Measurements from ENCODE around the gene CAMSAP2. TPM values are rescaled to one million over a fixed set of nuclear protein-coding genes. Genes with fewer than 3 reads are reported as not detected.

CAMSAP2 gene
- total and polyA plus RNA-seq, 8 donors: 32.2 to 55.0 (median 48.8) TPM

DNA sequence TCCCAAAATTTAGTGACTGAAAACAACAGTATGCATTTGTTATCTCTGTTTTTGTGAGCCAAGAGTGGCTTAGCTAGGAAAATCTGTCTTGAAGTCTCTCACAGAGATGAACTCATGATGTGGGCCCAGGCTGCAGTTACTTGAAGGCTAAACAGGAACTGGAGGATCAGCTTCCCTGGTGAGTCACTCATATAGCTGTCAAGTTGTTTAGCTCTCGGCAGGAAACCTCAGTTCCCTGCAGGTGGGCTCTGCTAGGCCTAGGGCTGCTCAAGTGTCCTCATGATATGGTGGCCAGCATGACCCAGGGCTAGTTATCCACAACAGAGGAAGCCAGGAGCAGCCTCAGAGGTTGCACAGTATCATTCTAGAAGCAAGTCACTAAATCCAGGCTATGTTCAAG lies 38.8 kb upstream of the CAMSAP2 start:
- intact Hi-C loops (cut with DNase I): no loop called here

DNA sequence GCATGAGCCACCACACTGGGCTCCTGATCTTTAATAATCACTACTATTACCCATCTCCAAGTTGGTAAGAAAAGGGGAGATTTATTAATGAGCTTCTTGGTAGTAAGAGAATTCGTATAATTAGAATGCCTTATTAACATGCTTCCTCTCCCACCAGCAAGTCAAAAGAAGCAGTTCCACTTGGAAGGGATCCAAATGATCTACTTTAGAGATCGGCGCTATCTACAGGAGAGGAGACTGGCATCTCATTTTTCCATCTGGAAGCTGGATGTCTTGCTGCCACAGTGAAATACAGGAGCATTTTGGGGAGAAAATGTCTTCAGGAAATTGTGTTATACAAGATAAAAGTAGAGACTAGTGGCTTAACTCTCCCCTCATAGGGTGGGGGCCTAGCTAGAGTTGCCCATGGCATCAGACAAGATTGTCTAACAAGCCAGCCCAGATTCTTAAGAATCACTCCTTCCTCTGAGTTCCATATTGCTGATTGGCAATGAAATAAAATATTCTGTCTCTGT lies 33.6 kb upstream of the CAMSAP2 start:
- H3K4me1 ChIP-seq: no peaks in the 10 kb centered on the region
- no peaks in the 10 kb centered on the region for H3K9me3 ChIP-seq
- ATAC-seq: no peak
- H3K4me3 ChIP-seq: no peak overlapping the region
- TF ChIP-seq CTCF (IDR thresholded peaks at IDR 0.05): no peak
- no peaks in the 10 kb centered on the region for H3K27me3 ChIP-seq
- no peaks in the 10 kb centered on the region for H3K36me3 ChIP-seq
- DNase-seq: no peak
- intact Hi-C loops (cut with DNase I): no loop called here
- no peak overlapping the region for H3K27ac ChIP-seq

More for the DNA sequence above, 38.8 kb upstream of the CAMSAP2 start:
- ATAC-seq: no peak
- no peaks in the 10 kb centered on the region for H3K27me3 ChIP-seq
- H3K4me1 ChIP-seq: no peaks in the 10 kb centered on the region
- DNase-seq: no peak
- H3K9me3 ChIP-seq: no peaks in the 10 kb centered on the region
- no peak overlapping the region for H3K4me3 ChIP-seq
- no peak for TF ChIP-seq CTCF (IDR thresholded peaks at IDR 0.05)
- no peaks in the 10 kb centered on the region for H3K36me3 ChIP-seq
- no peak overlapping the region for H3K27ac ChIP-seq

DNA sequence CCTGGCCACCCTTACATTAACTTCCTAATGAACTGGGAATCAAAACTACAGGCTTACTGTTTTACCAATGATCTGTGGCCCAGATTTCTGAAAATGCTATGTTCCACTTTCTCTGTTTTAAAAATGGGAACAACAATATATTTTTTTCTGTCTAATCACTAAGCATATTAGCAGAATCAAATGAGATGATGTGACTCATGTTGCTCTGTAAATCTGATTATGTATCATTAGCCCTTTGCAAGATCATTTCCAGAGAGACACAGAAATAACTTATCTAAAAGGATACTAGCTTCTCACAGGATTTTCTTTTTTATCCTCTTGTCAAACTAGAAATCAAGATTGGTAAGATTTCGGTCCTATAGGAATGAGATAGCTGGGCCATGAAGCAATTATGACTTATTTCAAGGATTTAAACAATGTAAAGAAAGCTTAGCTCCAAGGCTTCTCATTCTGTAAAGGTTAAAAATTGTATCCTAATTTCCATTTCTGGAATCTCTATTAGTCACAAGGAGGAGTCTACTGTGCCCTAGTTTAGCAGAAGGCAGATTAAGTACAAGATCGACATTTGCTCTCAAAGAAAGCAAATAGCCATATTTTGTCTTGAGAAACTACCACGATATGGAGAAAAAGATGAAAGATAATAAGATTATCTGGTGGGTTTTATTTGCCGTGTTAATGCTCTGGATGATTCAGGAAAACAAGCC lies 32.4 kb upstream of the CAMSAP2 start:
- no peak overlapping the region for H3K27ac ChIP-seq
- no peak overlapping the region for H3K4me3 ChIP-seq
- H3K27me3 ChIP-seq: no peaks in the 10 kb centered on the region
- DNase-seq: no peak
- H3K9me3 ChIP-seq: no peaks in the 10 kb centered on the region
- no peak for TF ChIP-seq CTCF (IDR thresholded peaks at IDR 0.05)
- ATAC-seq: no peak
- intact Hi-C loops (cut with DNase I): no loop called here
- H3K36me3 ChIP-seq: no peaks in the 10 kb centered on the region
- H3K4me1 ChIP-seq: no peaks in the 10 kb centered on the region

- H3K4me3 ChIP-seq: no peak overlapping the region
- no peaks in the 10 kb centered on the region for H3K27me3 ChIP-seq
- intact Hi-C loops (cut with DNase I): no loop called here
- no peaks in the 10 kb centered on the region for H3K9me3 ChIP-seq
- ATAC-seq (no peak), DNase-seq (no peak)
- TF ChIP-seq CTCF (IDR thresholded peaks at IDR 0.05): no peak
- H3K36me3 ChIP-seq: no peaks in the 10 kb centered on the region
- no peak overlapping the region for H3K27ac ChIP-seq
- no peaks in the 10 kb centered on the region for H3K4me1 ChIP-seq
These were observed 31.6 kb upstream of the CAMSAP2 start for GRCh38 chr1:200707116-200707515.

DNA sequence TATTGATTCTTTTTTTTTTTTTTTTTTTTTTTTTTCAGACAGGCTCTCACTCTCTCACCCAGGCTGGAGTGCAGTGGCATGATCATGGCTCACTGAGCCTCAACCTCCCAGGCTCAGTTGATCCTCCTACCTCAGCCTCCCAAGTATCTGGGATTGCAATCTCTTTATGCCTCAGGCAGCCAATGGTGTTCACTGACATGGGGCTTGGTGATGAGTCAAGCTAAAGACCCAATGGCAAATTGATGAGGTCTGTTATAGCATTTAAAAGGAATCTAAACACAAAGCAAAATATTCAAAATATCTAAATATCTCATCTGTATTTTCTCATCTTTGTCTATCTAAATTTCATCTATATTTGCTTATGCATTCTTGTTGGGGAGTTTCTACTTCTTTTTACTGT lies 30.5 kb upstream of the CAMSAP2 start:
- Histone ChIP-seq H3K27me3 (no peaks in the 10 kb centered on the region), H3K9me3 (no peaks in the 10 kb centered on the region), H3K27ac (no peak overlapping the region), H3K4me3 (no peak overlapping the region), H3K4me1 (no peaks in the 10 kb centered on the region), H3K36me3 (no peaks in the 10 kb centered on the region)
- no peak for TF ChIP-seq CTCF (IDR thresholded peaks at IDR 0.05)
- intact Hi-C loops (cut with DNase I): no loop called here
- ATAC-seq (no peak), DNase-seq (no peak)
